ENCODE measurements around the gene ARVCF.

Gene ARVCF

GRCh38 chr22:20020533-20021195, 4.0 kb upstream of the ARVCF start, which contains the start of gene TANGO2:
TANGO2 (plus strand) TSS chr22:20021110; CDS start chr22:20036799, 15,689 bp downstream.
- peak; percentile 84 to 87 for DNase-seq (ENCODE audit: low read depth in 1 of 2, low spot score in 1 of 2)
- no peak for TF ChIP-seq GABPA (IDR thresholded peaks at IDR 0.05; ENCODE audit: low read depth)
- peak; percentile 56; the same call in 1 of the 2 replicates for TF ChIP-seq POLR2AphosphoS5 (IDR thresholded peaks at IDR 0.05; ENCODE audit: low read depth)
- Histone ChIP-seq H3K27ac (replicated peaks) (peak within 1 kb of the TSS; percentile 82), H3K27me3 (ENCODE audit: insufficient read depth, poor library complexity, severe bottlenecking) (peaks cover under 1% of the 10 kb centered on the region), H3K4me3 (replicated peaks; ENCODE audit: insufficient read depth, low read length) (peak within 1 kb of the TSS; percentile 89)

GRCh38 chr22:20019661-20020532, 3.3 kb upstream of the ARVCF start:
- H3K27me3 ChIP-seq (ENCODE audit: insufficient read depth, poor library complexity, severe bottlenecking) = peaks cover 6% of the 10 kb centered on the region
- no peak for TF ChIP-seq SPI1 (IDR thresholded peaks at IDR 0.05; ENCODE audit: borderline replicate concordance, low read depth)
- no peak for TF ChIP-seq GABPA (IDR thresholded peaks at IDR 0.05; ENCODE audit: low read depth)
- no peak for TF ChIP-seq REST (IDR thresholded peaks at IDR 0.05; ENCODE audit: insufficient replicate concordance, low read depth)
- no peak for TF ChIP-seq CTCF (IDR thresholded peaks at IDR 0.05; ENCODE audit: insufficient read depth, low read length)
- TF ChIP-seq POLR2AphosphoS5 (IDR thresholded peaks at IDR 0.05; ENCODE audit: low read depth) = no peak
- peak overlapping the region; percentile 45 for H3K4me3 ChIP-seq (replicated peaks; ENCODE audit: insufficient read depth, low read length)
- DNase-seq (ENCODE audit: low read depth in 1 of 2, low spot score in 1 of 2) = no peak
- no peak overlapping the region for H3K27ac ChIP-seq (replicated peaks)

- no peak for DNase-seq (ENCODE audit: low read depth in 1 of 2, low spot score in 1 of 2)
- peaks cover 6% of the 10 kb centered on the region for H3K27me3 ChIP-seq (ENCODE audit: insufficient read depth, poor library complexity, severe bottlenecking)
- no peak overlapping the region for H3K27ac ChIP-seq (replicated peaks)
- TF ChIP-seq CTCF (IDR thresholded peaks at IDR 0.05; ENCODE audit: insufficient read depth, low read length) (no peak), SPI1 (IDR thresholded peaks at IDR 0.05; ENCODE audit: borderline replicate concordance, low read depth) (no peak)
- H3K4me3 ChIP-seq (replicated peaks; ENCODE audit: insufficient read depth, low read length) = no peak overlapping the region
Measured at GRCh38 chr22:20018001-20018400, 1.4 kb upstream of the ARVCF start.

- TF ChIP-seq SPI1 (IDR thresholded peaks at IDR 0.05; ENCODE audit: borderline replicate concordance, low read depth) (no peak), GABPA (IDR thresholded peaks at IDR 0.05; ENCODE audit: low read depth) (no peak), REST (IDR thresholded peaks at IDR 0.05; ENCODE audit: insufficient replicate concordance, low read depth) (no peak), CTCF (IDR thresholded peaks at IDR 0.05; ENCODE audit: insufficient read depth, low read length) (no peak), POLR2AphosphoS5 (IDR thresholded peaks at IDR 0.05; ENCODE audit: low read depth) (no peak)
- Histone ChIP-seq H3K27me3 (ENCODE audit: insufficient read depth, poor library complexity, severe bottlenecking) (peaks cover 6% of the 10 kb centered on the region), H3K4me3 (replicated peaks; ENCODE audit: insufficient read depth, low read length) (no peak overlapping the region), H3K27ac (replicated peaks) (no peak overlapping the region)
- DNase-seq (ENCODE audit: low read depth in 1 of 2, low spot score in 1 of 2) = no peak
Measured at GRCh38 chr22:20017622-20017958, 967 bp upstream of the ARVCF start.

Data from HL-60 (cell line).